ENCODE measurements around the gene HSF2. TPM values are rescaled to one million over a fixed set of nuclear protein-coding genes. Genes with fewer than 3 reads are reported as not detected.

HSF2 gene
- total and polyA plus RNA-seq, 4 donors = 2.2 to 7.9 (median 6.3) TPM

DNA sequence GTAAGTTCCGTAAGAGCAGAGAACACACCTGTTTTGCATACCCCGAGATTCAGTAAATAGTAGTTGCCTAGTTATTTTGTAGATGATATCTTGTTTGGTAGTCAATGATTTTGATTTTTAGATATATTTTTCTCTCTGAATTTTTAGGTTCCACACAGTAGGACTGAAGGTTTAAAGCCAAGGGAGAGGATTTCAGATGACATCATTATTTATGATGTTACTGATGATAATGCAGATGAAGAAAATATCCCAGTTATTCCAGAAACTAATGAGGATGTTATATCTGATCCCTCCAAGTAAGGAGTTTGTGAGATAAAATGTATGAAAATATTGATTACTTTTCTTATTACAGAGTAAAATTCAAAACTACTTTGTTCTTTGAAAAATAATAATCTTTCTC, 22.6 kb downstream of the HSF2 start:
- TF ChIP-seq FOXA1 (IDR thresholded peaks at IDR 0.05) = no peak
- no peak for TF ChIP-seq FOXA2 (IDR thresholded peaks at IDR 0.05)
- WGBS = over 99% methylated on average over 2 of the region's 2 CpGs
- H3K4me1 ChIP-seq (ENCODE audit: control insufficient read depth in 4 of 4, insufficient read depth in 4 of 4, low read length in 3 of 4) = no peaks in the 10 kb centered on the region
- H3K9ac ChIP-seq (ENCODE audit: low read depth in 1 of 2, low read length in 2 of 2) = no peak overlapping the region
- no peak overlapping the region for H3K4me3 ChIP-seq (ENCODE audit: low read depth in 1 of 3, low read length in 3 of 3)
- H3K9me3 ChIP-seq (ENCODE audit: control insufficient read depth in 4 of 4, low read length in 3 of 4) = no peaks in the 10 kb centered on the region
- peaks cover 2 to 28% (median 9%) of the 10 kb centered on the region in 4 donors for H3K36me3 ChIP-seq (ENCODE audit: control insufficient read depth in 4 of 4, insufficient read depth in 3 of 4, low read depth in 1 of 4, low read length in 3 of 4)
- H3K27me3 ChIP-seq (ENCODE audit: control insufficient read depth in 4 of 4, insufficient read depth in 4 of 4, low read length in 3 of 4) = no peaks in the 10 kb centered on the region
- H3K27ac ChIP-seq (ENCODE audit: low read depth in 1 of 2, low read length in 2 of 2) = no peak overlapping the region
- DNase-seq (ENCODE audit: low spot score) = no peak

DNA sequence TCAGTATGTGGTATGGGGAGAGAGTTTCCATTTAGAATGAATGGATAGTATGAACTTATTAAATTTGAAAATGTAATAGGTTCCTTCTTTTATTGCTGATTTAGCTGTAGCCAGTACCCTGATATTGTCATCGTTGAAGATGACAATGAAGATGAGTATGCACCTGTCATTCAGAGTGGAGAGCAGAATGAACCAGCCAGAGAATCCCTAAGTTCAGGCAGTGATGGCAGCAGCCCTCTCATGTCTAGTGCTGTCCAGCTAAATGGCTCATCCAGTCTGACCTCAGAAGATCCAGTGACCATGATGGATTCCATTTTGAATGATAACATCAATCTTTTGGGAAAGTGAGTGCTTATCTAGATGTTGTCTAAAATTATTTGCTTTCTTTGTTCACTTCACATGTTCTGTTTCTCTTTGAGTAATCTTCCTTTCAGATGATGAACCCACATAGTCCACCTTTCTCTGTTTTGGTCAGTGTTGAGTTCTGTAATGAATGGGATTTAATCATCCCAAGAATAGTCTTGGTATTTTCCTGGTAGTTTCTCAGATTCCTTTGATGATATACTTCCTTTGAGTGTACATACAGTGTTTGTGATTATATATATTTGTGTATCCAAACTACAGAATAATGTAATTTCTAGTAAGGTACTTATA, 23.3 kb downstream of the HSF2 start:
- H3K27me3 ChIP-seq (ENCODE audit: control insufficient read depth in 4 of 4, insufficient read depth in 4 of 4, low read length in 3 of 4) = no peaks in the 10 kb centered on the region
- TF ChIP-seq NR2F2 (IDR thresholded peaks at IDR 0.05) = no peak
- TF ChIP-seq GABPA (IDR thresholded peaks at IDR 0.05 in 1 of 2, conservative IDR thresholded peaks at IDR 0.05 in 1 of 2) = no peak
- no peak for TF ChIP-seq FOXA2 (IDR thresholded peaks at IDR 0.05)
- TF ChIP-seq HNF4G (IDR thresholded peaks at IDR 0.05) = no peak
- TF ChIP-seq TAF1 (conservative IDR thresholded peaks at IDR 0.05) = no peak
- TF ChIP-seq, protein P1, sequence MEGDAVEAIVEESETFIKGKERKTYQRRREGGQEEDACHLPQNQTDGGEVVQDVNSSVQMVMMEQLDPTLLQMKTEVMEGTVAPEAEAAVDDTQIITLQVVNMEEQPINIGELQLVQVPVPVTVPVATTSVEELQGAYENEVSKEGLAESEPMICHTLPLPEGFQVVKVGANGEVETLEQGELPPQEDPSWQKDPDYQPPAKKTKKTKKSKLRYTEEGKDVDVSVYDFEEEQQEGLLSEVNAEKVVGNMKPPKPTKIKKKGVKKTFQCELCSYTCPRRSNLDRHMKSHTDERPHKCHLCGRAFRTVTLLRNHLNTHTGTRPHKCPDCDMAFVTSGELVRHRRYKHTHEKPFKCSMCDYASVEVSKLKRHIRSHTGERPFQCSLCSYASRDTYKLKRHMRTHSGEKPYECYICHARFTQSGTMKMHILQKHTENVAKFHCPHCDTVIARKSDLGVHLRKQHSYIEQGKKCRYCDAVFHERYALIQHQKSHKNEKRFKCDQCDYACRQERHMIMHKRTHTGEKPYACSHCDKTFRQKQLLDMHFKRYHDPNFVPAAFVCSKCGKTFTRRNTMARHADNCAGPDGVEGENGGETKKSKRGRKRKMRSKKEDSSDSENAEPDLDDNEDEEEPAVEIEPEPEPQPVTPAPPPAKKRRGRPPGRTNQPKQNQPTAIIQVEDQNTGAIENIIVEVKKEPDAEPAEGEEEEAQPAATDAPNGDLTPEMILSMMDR (IDR thresholded peaks at IDR 0.05; ENCODE audit: low read depth, low read length, missing input control) = no peak
- no peak for TF ChIP-seq RAD21 (IDR thresholded peaks at IDR 0.05)
- TF ChIP-seq, protein P2, sequence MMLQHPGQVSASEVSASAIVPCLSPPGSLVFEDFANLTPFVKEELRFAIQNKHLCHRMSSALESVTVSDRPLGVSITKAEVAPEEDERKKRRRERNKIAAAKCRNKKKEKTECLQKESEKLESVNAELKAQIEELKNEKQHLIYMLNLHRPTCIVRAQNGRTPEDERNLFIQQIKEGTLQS (IDR thresholded peaks at IDR 0.05) = no peak
- TF ChIP-seq YY1 (IDR thresholded peaks at IDR 0.05) = no peak
- no peak for TF ChIP-seq JUND (IDR thresholded peaks at IDR 0.05)
- TF ChIP-seq FOXA1 (IDR thresholded peaks at IDR 0.05) = no peak
- TF ChIP-seq, protein P3, sequence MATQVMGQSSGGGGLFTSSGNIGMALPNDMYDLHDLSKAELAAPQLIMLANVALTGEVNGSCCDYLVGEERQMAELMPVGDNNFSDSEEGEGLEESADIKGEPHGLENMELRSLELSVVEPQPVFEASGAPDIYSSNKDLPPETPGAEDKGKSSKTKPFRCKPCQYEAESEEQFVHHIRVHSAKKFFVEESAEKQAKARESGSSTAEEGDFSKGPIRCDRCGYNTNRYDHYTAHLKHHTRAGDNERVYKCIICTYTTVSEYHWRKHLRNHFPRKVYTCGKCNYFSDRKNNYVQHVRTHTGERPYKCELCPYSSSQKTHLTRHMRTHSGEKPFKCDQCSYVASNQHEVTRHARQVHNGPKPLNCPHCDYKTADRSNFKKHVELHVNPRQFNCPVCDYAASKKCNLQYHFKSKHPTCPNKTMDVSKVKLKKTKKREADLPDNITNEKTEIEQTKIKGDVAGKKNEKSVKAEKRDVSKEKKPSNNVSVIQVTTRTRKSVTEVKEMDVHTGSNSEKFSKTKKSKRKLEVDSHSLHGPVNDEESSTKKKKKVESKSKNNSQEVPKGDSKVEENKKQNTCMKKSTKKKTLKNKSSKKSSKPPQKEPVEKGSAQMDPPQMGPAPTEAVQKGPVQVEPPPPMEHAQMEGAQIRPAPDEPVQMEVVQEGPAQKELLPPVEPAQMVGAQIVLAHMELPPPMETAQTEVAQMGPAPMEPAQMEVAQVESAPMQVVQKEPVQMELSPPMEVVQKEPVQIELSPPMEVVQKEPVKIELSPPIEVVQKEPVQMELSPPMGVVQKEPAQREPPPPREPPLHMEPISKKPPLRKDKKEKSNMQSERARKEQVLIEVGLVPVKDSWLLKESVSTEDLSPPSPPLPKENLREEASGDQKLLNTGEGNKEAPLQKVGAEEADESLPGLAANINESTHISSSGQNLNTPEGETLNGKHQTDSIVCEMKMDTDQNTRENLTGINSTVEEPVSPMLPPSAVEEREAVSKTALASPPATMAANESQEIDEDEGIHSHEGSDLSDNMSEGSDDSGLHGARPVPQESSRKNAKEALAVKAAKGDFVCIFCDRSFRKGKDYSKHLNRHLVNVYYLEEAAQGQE (IDR thresholded peaks at IDR 0.05) = no peak
- no peak for TF ChIP-seq EGR1 (IDR thresholded peaks at IDR 0.05; ENCODE audit: low read depth in 2 of 2)
- no peak for TF ChIP-seq HNF4A (conservative IDR thresholded peaks at IDR 0.05)
- TF ChIP-seq RXRA (IDR thresholded peaks at IDR 0.05) = no peak
- TF ChIP-seq, protein P4, sequence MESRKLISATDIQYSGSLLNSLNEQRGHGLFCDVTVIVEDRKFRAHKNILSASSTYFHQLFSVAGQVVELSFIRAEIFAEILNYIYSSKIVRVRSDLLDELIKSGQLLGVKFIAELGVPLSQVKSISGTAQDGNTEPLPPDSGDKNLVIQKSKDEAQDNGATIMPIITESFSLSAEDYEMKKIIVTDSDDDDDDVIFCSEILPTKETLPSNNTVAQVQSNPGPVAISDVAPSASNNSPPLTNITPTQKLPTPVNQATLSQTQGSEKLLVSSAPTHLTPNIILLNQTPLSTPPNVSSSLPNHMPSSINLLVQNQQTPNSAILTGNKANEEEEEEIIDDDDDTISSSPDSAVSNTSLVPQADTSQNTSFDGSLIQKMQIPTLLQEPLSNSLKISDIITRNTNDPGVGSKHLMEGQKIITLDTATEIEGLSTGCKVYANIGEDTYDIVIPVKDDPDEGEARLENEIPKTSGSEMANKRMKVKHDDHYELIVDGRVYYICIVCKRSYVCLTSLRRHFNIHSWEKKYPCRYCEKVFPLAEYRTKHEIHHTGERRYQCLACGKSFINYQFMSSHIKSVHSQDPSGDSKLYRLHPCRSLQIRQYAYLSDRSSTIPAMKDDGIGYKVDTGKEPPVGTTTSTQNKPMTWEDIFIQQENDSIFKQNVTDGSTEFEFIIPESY (IDR thresholded peaks at IDR 0.05) = no peak
- no peak for TF ChIP-seq SP1 (IDR thresholded peaks at IDR 0.05)
- TF ChIP-seq, protein P5, sequence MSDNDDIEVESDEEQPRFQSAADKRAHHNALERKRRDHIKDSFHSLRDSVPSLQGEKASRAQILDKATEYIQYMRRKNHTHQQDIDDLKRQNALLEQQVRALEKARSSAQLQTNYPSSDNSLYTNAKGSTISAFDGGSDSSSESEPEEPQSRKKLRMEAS (IDR thresholded peaks at IDR 0.05) = no peak
- H3K4me3 ChIP-seq (ENCODE audit: low read depth in 1 of 3, low read length in 3 of 3) = no peak overlapping the region
- H3K9me3 ChIP-seq (ENCODE audit: control insufficient read depth in 4 of 4, low read length in 3 of 4) = no peaks in the 10 kb centered on the region
- no peaks in the 10 kb centered on the region for H3K4me1 ChIP-seq (ENCODE audit: control insufficient read depth in 4 of 4, insufficient read depth in 4 of 4, low read length in 3 of 4)
- 97% methylated on average over 1 of the region's 1 CpG for WGBS
- no peak overlapping the region for H3K27ac ChIP-seq (ENCODE audit: low read depth in 1 of 2, low read length in 2 of 2)
- no peak overlapping the region for H3K9ac ChIP-seq (ENCODE audit: low read depth in 1 of 2, low read length in 2 of 2)
- DNase-seq (ENCODE audit: low spot score) = no peak
- peaks cover 2 to 28% (median 9%) of the 10 kb centered on the region in 4 donors for H3K36me3 ChIP-seq (ENCODE audit: control insufficient read depth in 4 of 4, insufficient read depth in 3 of 4, low read depth in 1 of 4, low read length in 3 of 4)

Measured in liver (tissue), 9 donors.